MCF 10A (cell line): ENCODE measurements around the gene MGAT4A. TPM values are rescaled to one million over a fixed set of nuclear protein-coding genes. Genes with fewer than 3 reads are reported as not detected.

ENCODE experiments used
- BruUV-seq: library from RNA; stranded (reverse); fragments of 400-500 nt; replicated peaks from 2 replicates; lab custom pipeline; 2021; lab: Mats Ljungman, UMichigan
- CTCF ChIA-PET: fragments of 300-600 bp; sonication (Branson Sonifier 250); formaldehyde crosslinking; extraction: SDS; loops from one replicate; lab custom pipeline; 2021; ENCODE audit warnings: antibody characterized with exemption, inconsistent platforms; lab: Yijun Ruan, JAX
- POLR2A ChIA-PET: fragments of 300-600, 350-650 bp; sonication (Branson Sonifier 250); formaldehyde crosslinking; extraction: SDS; loops from one replicate; lab custom pipeline; 2020; ENCODE audit warnings: antibody characterized with exemption, inconsistent platforms; lab: Yijun Ruan, JAX
- DNase-seq: peaks from one replicate; pipeline ENCODE4 v3.0.0-alpha.2; 2018; ENCODE audit not compliant: unreplicated experiment
- H3K27ac Mint-ChIP-seq: one replicate; pipeline ENCODE4 v1.8.0; 2022; ENCODE audit warnings: mild to moderate bottlenecking, low read depth, mixed read lengths; ENCODE audit not compliant: unreplicated experiment
- H3K27me3 Mint-ChIP-seq: one replicate; pipeline ENCODE4 v1.8.0; 2022; ENCODE audit warnings: mixed read lengths; ENCODE audit not compliant: insufficient read depth, unreplicated experiment
- H3K36me3 Mint-ChIP-seq: one replicate; pipeline ENCODE4 v1.8.0; 2022; ENCODE audit warnings: mild to moderate bottlenecking, moderate library complexity, mixed read lengths; ENCODE audit not compliant: insufficient read depth, unreplicated experiment
- H3K4me1 Mint-ChIP-seq: one replicate; pipeline ENCODE4 v1.8.0; 2022; ENCODE audit warnings: mixed read lengths; ENCODE audit not compliant: insufficient read depth, unreplicated experiment
- H3K4me3 Mint-ChIP-seq: one replicate; pipeline ENCODE4 v1.8.0; 2022; ENCODE audit warnings: mild to moderate bottlenecking, moderate library complexity, mixed read lengths; ENCODE audit not compliant: unreplicated experiment
- H3K9me3 Mint-ChIP-seq: one replicate; pipeline ENCODE4 v1.8.0; 2022; ENCODE audit warnings: mixed read lengths; ENCODE audit not compliant: unreplicated experiment
- CTCF ChIP-seq: fragments of 200-600 bp; IDR thresholded peaks from one replicate; pipeline ENCODE4 v1.8.0; 2022; ENCODE audit warnings: antibody characterized with exemption, mild to moderate bottlenecking; ENCODE audit not compliant: unreplicated experiment
- intact Hi-C: fragments of 100-400 bp; cut with micrococcal nuclease; formaldehyde crosslinking; loops from 2 replicates; pipeline ENCODE4 v1.14.1; 2022
- total RNA-seq: library from RNA; stranded (reverse); gene quantifications from 2 replicates; pipeline ENCODE4 v1.2.3, GENCODE V29; 2022

MGAT4A gene
- total RNA-seq, 1 experiment from 2014 or later = 3.7 TPM

GRCh38 chr2:98727369-98728087 is 3.4 kb downstream of the MGAT4A start:
- POLR2A ChIA-PET = no interaction called here
- H3K4me1 Mint-ChIP-seq = peaks cover 10% of the 10 kb centered on the region
- no peak for TF ChIP-seq CTCF
- H3K36me3 Mint-ChIP-seq = no peaks in the 10 kb centered on the region
- intact Hi-C loops = no loop called here
- CTCF ChIA-PET = interaction anchor here (0.6 kb wide), 3 partner anchors 13 to 104 kb away, joined by 3 to 4 read pairs (median 3); no protein-coding TSS in a partner anchor
- H3K27me3 Mint-ChIP-seq = no peaks in the 10 kb centered on the region
- H3K4me3 Mint-ChIP-seq = no peak overlapping the region
- peak overlapping the region; percentile 37 for H3K27ac Mint-ChIP-seq
- H3K9me3 Mint-ChIP-seq = no peaks in the 10 kb centered on the region
- no TSS peak for BruUV-seq
- DNase-seq = no peak

- H3K9me3 Mint-ChIP-seq = no peaks in the 10 kb centered on the region
- H3K27ac Mint-ChIP-seq = peak overlapping the region; percentile 37
- no TSS peak for BruUV-seq
- H3K27me3 Mint-ChIP-seq = no peaks in the 10 kb centered on the region
- H3K36me3 Mint-ChIP-seq = no peaks in the 10 kb centered on the region
- TF ChIP-seq CTCF = no peak
- H3K4me1 Mint-ChIP-seq = peaks cover 8% of the 10 kb centered on the region
- POLR2A ChIA-PET = no interaction called here
- no peak overlapping the region for H3K4me3 Mint-ChIP-seq
- no peak for DNase-seq
- intact Hi-C loops = no loop called here
- CTCF ChIA-PET = interaction anchor here (0.6 kb wide), 1 partner anchor 78 kb away, joined by 3 read pairs; no protein-coding TSS in a partner anchor
Observed at GRCh38 chr2:98726735-98727368, 4.1 kb downstream of the MGAT4A start.

GRCh38 chr2:98726205-98726604 is 4.7 kb downstream of the MGAT4A start:
- Mint-ChIP-seq H3K27me3 (no peaks in the 10 kb centered on the region), H3K4me3 (no peak overlapping the region), H3K9me3 (no peaks in the 10 kb centered on the region), H3K36me3 (no peaks in the 10 kb centered on the region), H3K27ac (no peak overlapping the region), H3K4me1 (peaks cover 5% of the 10 kb centered on the region)
- BruUV-seq = no TSS peak
- no peak for DNase-seq
- TF ChIP-seq CTCF = no peak
- ChIA-PET POLR2A (no interaction called here), CTCF (no interaction called here)
- intact Hi-C loops = no loop called here

GRCh38 chr2:98720286-98720685 is 10.6 kb downstream of the MGAT4A start:
- Mint-ChIP-seq H3K27ac (no peak overlapping the region), H3K4me3 (no peak overlapping the region), H3K4me1 (no peaks in the 10 kb centered on the region), H3K36me3 (no peaks in the 10 kb centered on the region), H3K27me3 (no peaks in the 10 kb centered on the region), H3K9me3 (no peaks in the 10 kb centered on the region)
- BruUV-seq = no TSS peak
- TF ChIP-seq CTCF = no peak
- DNase-seq = no peak
- CTCF ChIA-PET = interaction anchor here (0.9 to 1.8 kb wide), 3 partner anchors 10 to 71 kb away, joined by 3 to 6 read pairs (median 5); no protein-coding TSS in a partner anchor
- intact Hi-C loops = no loop called here
- POLR2A ChIA-PET = interaction anchor here (0.6 kb wide), 1 partner anchor 63 kb away, joined by 3 read pairs; no protein-coding TSS in a partner anchor
